NCI-H510A treated with DMSO at 0.1 percent for 48 hours (cell line): ENCODE results near the gene KRT85.
"Not testable (repeated sequence)": the region's sequence is repeated elsewhere in the genome, so short reads cannot be mapped to it uniquely, and the experiment has no call there.

Experiments used
- DNase-seq: peaks from one replicate; lab custom pipeline; 2025; lab: John Stamatoyannopoulos, UW

The KRT85 gene

DNA sequence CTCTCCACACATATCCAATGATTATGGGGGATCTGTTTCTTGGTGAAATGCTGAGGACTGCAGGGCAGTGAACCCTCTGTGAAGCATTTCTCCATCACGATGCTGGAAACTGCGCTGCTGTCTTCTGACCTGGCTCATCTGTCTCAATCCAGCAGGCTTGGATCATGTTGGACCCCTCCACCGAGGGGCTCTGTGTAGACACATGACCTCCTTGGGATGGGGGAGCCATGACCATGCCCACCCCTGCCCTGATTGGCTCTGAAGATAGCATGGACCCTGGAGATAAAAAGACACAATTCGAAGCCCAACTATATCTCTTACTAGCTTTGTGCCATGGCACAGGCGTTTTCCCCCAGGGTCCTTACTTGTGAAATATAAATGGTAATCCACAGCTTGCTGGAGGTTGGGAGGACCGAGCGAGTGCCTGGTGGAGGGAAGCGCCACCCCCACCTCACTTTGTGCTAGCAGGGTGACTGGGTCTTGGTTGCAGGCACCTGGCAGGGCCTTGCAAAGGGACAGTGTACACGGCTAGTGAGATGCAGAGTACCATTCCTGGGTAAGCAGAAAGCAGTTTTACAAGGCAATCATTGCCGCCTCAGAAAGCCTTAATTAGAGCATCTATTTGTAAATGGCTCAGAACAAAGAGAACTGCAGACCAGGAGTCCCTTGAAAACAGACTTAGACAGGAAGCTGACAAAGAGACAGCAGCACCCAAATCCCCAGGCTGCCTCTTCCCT, 43.7 kb downstream of the KRT85 start:
- no peak for DNase-seq

DNA sequence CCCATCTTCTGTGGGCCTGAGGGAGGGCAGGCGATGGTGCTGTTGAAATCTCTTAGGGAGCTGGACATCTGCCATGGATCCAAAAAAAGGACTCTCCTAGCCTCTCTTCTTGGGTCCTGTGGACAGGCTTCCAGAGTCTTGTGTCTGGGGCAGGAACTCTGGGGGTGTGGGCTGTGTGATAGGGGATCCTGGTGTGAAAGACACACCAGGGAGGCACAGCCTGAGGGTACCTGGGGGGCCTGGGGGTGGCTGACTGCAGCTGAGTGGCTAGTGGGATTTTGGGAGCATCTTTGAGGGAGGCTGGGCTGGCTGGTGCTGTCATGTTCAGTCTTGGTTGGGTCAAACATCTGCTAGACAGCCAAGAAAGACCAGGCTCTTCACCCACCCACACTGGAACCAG, 44.3 kb downstream of the KRT85 start:
- no peak for DNase-seq

GRCh38 chr12:52322069-52322468, 45.2 kb downstream of the KRT85 start:
- no peak for DNase-seq

DNA sequence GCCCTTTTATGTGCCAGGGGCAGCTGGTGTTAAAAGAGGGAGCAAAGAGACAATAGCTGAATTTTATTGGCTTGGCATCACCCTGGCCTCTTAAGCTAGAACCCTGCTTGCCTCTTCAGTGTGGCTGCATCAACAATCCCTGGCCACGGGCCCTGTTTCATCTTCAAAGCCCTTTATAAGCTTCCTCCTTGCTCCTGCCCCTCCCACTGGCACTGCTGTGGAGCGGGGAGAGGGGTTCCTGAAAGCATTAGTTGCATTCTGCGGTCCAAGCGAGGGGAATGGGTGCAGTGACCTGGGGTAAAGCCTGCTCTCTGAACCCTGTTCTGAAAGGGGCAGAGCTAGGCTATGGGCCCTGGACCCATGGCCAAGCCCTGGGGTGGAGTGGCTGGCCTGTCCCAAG, 45.9 kb downstream of the KRT85 start:
- no peak for DNase-seq

DNA sequence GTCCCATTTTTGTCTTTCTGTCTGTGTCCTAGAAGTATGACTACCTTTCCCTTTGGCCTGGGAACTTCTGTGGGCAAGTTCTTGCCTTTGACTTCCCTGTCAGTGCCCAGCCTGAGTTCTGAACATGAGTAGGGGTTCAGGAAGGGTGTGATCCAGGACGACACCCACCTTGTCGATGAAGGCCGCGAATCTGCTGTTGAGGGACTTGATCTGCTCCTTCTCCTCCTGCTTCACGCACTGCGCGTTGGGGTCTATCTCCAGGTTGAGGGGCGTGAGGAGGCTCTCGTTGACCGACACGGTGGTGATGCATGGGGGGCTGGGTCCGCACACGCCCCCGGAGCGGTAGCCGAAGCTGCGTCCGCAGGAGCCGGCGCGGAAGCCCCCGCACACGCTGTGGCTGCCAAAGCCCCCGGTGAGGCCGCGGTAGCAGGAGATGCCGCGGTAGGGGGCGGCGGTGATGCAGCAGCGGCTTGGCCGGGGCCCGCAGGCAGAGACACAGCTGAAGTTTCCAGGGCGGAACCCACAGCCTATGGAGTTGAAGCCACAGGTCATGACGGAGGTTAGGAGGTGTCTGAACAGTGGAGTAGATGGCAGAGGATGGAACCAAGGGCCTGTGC, 46.4 kb downstream of the KRT85 start, which contains the start of gene KRT83:
TSS of gene KRT83 (minus strand) at position 615 of the 617 bp plus-strand sequence. CDS start at position 552, 63 bp downstream.
- DNase-seq, result no peak

- peak; percentile 43 for DNase-seq
Measured at GRCh38 chr12:52319097-52319496, 48.2 kb downstream of the KRT85 start.

GRCh38 chr12:52318241-52318990, 48.9 kb downstream of the KRT85 start:
- DNase-seq, result no peak

- no peak for DNase-seq
Measured at GRCh38 chr12:52317468-52318052, 49.7 kb downstream of the KRT85 start.

DNA sequence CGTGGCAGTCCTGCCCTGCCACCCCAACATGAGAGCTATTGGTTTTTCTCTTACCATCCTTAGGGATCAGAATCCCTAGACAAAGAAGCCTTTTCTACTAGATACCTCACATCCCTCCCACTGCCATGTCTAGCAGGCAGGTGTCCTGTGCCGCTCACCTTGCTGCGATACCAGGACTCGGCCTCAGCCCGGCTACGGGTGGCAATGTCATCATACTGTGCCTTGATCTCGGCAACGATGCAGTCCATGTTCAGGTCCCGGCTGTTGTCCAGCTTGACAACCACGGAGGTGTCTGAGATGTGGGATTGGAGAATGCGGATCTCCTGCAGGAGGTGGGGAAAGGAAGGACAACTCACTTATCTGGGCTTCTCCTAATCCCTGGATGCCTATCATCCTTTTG, 50.6 kb downstream of the KRT85 start:
- no peak for DNase-seq

DNA sequence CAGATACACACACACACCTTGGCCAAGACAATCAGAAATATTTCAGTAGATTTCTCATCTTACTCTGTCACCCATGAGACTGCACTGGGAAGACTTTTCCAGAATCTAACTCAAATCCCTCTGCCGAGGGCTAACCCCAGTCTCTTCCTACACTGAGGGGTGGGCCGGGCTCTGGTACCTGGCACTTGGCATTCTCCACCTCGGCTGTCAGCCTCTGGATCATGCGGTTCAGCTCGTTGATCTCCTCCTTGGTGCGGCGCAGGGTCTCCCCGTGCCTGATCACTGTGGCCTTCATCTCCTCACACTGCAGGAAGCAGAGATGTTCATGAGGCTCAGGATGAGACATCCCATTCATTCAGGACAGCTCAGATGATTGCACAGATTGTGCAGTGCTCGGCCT, 51.0 kb downstream of the KRT85 start:
- DNase-seq, result no peak

- not testable (repeated sequence) for DNase-seq
Measured at GRCh38 chr12:52315721-52316120, 51.6 kb downstream of the KRT85 start.

GRCh38 chr12:52314511-52314910, 52.8 kb downstream of the KRT85 start:
- DNase-seq, result no peak

- DNase-seq, result no peak
Measured at GRCh38 chr12:52313926-52314325, 53.4 kb downstream of the KRT85 start.

- no peak for DNase-seq
Measured at GRCh38 chr12:52313461-52313860, 53.8 kb downstream of the KRT85 start.

DNA sequence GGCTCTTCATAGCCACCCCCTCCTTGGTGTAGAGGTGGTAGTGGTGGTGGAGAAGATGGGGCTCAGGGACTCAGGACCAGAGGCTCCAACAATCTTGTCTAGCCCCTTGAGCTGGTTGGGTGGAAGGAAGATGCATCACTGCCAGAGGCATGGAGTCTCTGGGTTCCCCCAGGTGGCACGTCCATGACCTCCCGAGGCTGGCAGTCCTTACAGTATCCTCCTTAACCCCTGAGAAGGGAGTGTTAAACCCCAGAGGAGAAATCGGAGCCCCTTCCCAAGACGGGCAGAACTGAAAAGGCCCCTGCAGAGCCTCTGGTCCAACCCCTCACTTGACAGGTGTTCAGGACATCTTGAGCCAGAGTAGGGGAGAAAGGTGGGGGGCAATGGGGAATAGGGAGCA, 55.2 kb downstream of the KRT85 start:
- no peak for DNase-seq

DNA sequence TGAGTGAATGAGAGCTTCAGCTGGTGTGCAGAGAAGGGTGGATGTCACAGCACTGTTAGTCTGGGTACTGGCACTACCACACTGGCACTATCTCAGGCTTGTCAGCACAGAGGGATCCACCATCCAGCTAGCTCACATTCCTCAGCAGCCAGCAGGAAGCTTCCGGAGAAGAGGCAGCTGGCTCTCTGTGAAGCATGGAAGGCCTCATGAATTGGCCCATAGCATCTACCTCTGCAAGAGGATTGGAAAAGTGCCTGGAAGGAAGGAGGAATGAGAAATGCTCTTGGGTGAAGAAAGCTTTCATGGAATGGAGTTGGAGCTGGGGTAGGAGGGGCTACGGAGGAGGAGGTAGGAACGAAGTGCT, 56.0 kb downstream of the KRT85 start:
- DNase-seq, result no peak

- no peak for DNase-seq
Measured at GRCh38 chr12:52310622-52311284, 56.5 kb downstream of the KRT85 start.
